Mammary microvascular endothelial cell (primary cell): ENCODE measurements around the gene HBG2. TPM values are rescaled to one million over a fixed set of nuclear protein-coding genes. Genes with fewer than 3 reads are reported as not detected.

Source experiments
- total RNA-seq: library from RNA; depleted of rRNA; stranded (reverse); fragments of >200 nt; gene quantifications from 2 replicates; pipeline ENCODE4 v1.2.3, GENCODE V29; 2015

Gene HBG2
- total RNA-seq: not detected in 2 replicates

DNA sequence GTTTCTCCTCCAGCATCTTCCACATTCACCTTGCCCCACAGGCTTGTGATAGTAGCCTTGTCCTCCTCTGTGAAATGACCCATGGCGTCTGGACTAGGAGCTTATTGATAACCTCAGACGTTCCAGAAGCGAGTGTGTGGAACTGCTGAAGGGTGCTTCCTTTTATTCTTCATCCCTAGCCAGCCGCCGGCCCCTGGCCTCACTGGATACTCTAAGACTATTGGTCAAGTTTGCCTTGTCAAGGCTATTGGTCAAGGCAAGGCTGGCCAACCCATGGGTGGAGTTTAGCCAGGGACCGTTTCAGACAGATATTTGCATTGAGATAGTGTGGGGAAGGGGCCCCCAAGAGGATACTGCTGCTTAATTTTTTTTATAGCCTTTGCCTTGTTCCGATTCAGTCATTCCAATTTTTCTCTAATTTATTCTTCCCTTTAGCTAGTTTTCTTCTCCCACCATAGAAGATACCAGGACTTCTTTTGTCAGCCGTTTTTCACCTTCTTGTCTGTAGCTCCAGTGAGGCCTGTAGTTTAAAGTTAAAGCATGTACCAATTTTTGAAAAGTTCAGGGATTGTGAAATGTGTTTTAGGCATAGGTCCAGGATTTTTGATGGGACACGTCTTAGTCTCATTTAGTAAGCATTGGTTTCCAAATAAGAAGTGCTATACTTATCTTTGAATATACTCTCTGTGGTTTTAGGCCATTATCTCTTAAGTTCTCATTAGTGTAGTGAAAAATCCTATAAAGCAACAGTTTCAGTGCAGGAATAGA is at the start of gene HBG2:
Gene HBG2, minus strand, starts transcription at position 136 of the 768 bp plus-strand sequence. Its CDS starts 53 bp downstream, at position 83.

DNA sequence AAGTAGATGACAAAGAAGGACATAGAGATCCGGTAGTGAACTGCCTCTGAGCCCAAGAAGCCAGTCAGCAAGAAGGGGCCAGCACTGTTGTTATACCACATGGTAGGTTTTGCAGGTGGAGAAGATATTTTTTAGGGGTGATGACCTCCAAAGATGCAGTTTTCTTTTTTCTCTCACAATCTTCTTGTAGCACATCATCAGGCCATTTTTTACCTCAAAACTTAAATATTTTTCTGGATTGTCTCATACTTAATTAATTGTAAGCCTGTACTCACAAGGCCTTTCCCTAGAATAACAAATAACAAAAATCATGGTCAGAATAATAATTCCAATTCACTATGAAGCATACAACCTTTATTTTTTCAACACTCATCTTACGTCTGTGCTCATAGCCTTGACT is 47.3 kb upstream of the HBG2 start, which contains the start of gene OR51B4:
Gene OR51B4, minus strand, starts transcription at position 101 of the 400 bp plus-strand sequence. Its CDS starts 0 bp downstream, at position 101.

DNA sequence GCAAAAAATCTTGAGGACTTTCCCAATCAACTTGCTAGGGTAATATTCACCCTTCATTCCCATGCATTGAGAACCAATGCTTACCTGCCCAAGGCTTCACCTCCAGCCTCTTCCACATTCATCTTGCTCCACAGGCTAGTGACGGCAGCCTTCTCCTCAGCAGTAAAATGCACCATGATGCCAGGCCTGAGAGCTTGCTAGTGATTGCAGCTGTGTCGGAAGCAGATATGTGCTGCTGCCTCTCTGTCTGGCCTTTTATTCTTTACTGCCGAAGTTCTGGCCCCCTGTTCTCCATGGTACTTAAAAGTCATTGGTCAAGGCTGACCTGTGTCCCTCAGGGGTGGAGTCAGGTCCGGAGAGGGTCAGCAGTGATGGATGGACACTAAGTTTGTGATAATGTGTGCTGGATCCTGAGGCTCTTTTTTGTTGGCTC is 15.2 kb upstream of the HBG2 start, which contains the start of gene HBE1:
Gene HBE1, minus strand, starts transcription at position 231 of the 433 bp plus-strand sequence. Its CDS starts 55 bp downstream, at position 176.

DNA sequence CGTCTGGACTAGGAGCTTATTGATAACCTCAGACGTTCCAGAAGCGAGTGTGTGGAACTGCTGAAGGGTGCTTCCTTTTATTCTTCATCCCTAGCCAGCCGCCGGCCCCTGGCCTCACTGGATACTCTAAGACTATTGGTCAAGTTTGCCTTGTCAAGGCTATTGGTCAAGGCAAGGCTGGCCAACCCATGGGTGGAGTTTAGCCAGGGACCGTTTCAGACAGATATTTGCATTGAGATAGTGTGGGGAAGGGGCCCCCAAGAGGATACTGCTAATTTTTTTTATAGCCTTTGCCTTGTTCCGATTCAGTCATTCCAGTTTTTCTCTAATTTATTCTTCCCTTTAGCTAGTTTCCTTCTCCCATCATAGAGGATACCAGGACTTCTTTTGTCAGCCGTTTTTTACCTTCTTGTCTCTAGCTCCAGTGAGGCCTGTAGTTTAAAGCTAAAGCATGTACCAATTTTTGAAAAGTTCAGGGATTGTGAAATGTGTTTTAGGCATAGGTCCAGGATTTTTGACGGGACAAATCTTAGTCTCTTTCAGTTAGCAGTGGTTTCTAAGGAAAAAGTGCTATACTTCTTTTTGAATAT is 4.7 kb downstream of the HBG2 start, which contains the start of gene HBG1:
Gene HBG1, minus strand, starts transcription at position 51 of the 590 bp plus-strand sequence. CDS start 53 bp downstream, outside the sequence.

DNA sequence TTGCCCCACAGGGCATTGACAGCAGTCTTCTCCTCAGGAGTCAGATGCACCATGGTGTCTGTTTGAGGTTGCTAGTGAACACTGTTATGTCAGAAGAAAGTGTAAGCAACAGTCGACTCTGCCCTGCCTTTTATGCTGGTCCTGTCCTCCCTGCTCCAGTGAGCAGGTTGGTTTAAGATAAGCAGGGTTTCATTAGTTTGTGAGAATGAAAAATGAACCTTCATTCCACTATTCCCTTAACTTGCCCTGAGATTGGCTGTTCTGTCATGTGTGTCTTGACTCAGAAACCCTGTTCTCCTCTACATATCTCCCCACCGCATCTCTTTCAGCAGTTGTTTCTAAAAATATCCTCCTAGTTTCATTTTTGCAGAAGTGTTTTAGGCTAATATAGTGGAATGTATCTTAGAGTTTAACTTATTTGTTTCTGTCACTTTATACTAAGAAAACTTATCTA is 20.2 kb downstream of the HBG2 start, which contains the start of gene HBD:
Gene HBD, minus strand, starts transcription at position 103 of the 454 bp plus-strand sequence. Its CDS starts 50 bp downstream, at position 53.

DNA sequence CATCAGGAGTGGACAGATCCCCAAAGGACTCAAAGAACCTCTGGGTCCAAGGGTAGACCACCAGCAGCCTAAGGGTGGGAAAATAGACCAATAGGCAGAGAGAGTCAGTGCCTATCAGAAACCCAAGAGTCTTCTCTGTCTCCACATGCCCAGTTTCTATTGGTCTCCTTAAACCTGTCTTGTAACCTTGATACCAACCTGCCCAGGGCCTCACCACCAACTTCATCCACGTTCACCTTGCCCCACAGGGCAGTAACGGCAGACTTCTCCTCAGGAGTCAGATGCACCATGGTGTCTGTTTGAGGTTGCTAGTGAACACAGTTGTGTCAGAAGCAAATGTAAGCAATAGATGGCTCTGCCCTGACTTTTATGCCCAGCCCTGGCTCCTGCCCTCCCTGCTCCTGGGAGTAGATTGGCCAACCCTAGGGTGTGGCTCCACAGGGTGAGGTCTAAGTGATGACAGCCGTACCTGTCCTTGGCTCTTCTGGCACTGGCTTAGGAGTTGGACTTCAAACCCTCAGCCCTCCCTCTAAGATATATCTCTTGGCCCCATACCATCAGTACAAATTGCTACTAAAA is 27.8 kb downstream of the HBG2 start, which contains the start of gene HBB:
Gene HBB, minus strand, starts transcription at position 340 of the 579 bp plus-strand sequence. Its CDS starts 50 bp downstream, at position 290.

Other genes with a start within 250 kb of the HBG2 start
- not detected in 2 replicates for gene OR52J3, start 208.3 kb downstream of the HBG2 start, total RNA-seq
- not detected in 2 replicates for gene OR52E2, start 195.2 kb downstream of the HBG2 start, total RNA-seq
- not detected in 2 replicates for gene OR52E1, start 185.2 kb downstream of the HBG2 start, total RNA-seq
- gene OR52A5, start 116.4 kb downstream of the HBG2 start, total RNA-seq: not detected in 2 replicates
- not detected in 2 replicates for gene OR52A1, start 100.0 kb downstream of the HBG2 start, total RNA-seq
- gene OR51V1, start 54.1 kb downstream of the HBG2 start, total RNA-seq: not detected in 2 replicates
- not detected in 2 replicates for gene HBB, start 27.7 kb downstream of the HBG2 start, total RNA-seq
- not detected in 2 replicates for gene HBD, start 20.3 kb downstream of the HBG2 start, total RNA-seq
- gene HBG1, start 4.9 kb downstream of the HBG2 start, total RNA-seq: not detected in 2 replicates
- gene HBE1, start 15.2 kb upstream of the HBG2 start, total RNA-seq: not detected in 2 replicates
- not detected in 2 replicates for gene OR51B4, start 47.2 kb upstream of the HBG2 start, total RNA-seq
- not detected in 2 replicates for gene OR51B2, start 69.5 kb upstream of the HBG2 start, total RNA-seq
- gene OR51B5, start 88.7 kb upstream of the HBG2 start, total RNA-seq: not detected in 2 replicates
- not detected in 2 replicates for gene OR51B6, start 96.7 kb upstream of the HBG2 start, total RNA-seq
- gene OR51M1, start 129.0 kb upstream of the HBG2 start, total RNA-seq: not detected in 2 replicates
- gene OR51Q1, start 167.3 kb upstream of the HBG2 start, total RNA-seq: not detected in 2 replicates
- gene OR51I1, start 186.7 kb upstream of the HBG2 start, total RNA-seq: not detected in 2 replicates
- gene OR51I2, start 194.5 kb upstream of the HBG2 start, total RNA-seq: not detected in 2 replicates
- not detected in 2 replicates for gene OR52D1, start 233.9 kb upstream of the HBG2 start, total RNA-seq